Panc1 (cell line): Measurements from ENCODE around the gene CPNE6. TPM values are rescaled to one million over a fixed set of nuclear protein-coding genes. Genes with fewer than 3 reads are reported as not detected.

ENCODE experiments used
- ATAC-seq: fragments of 200-7000 bp; cut with Tn5 transposase; 2 replicates; pipeline ENCODE4 v1.9.1; 2020; ENCODE audit warnings: mild to moderate bottlenecking, moderate library complexity
- BruUV-seq: library from RNA; stranded (reverse); fragments of 400-500 nt; replicated peaks from 2 replicates; lab custom pipeline; 2021; lab: Mats Ljungman, UMichigan
- CTCF ChIA-PET: fragments of 300-600 bp; sonication (Branson Sonifier 250); formaldehyde crosslinking; loops from one replicate; lab custom pipeline; 2022; ENCODE audit warnings: antibody characterized with exemption; lab: Charles Lee
- POLR2A ChIA-PET: fragments of 300-600 bp; sonication (Branson Sonifier 250); formaldehyde crosslinking; loops from one replicate; lab custom pipeline; 2022; ENCODE audit warnings: antibody characterized with exemption; lab: Charles Lee
- DNase-seq: peaks from one replicate; pipeline ENCODE4 v3.0.0-alpha.2; 2010; ENCODE audit warnings: low read depth, low spot score
- H3K27ac ChIP-seq: 2 replicates; pipeline ENCODE4 v1.5.1; 2011; ENCODE audit warnings: mild to moderate bottlenecking, low read length, inconsistent platforms
- H3K27me3 ChIP-seq: fragments of 200-500 bp; sonication (Bioruptor generic); 2 replicates; pipeline ENCODE4 v1.6.0; 2014; ENCODE audit warnings: low read length, inconsistent platforms; ENCODE audit not compliant: control insufficient read depth, insufficient read depth
- H3K36me3 ChIP-seq: fragments of 200-500 bp; sonication (Bioruptor generic); 2 replicates; pipeline ENCODE4 v1.5.1; 2014; ENCODE audit warnings: inconsistent platforms, mild to moderate bottlenecking, low read length, moderate library complexity; ENCODE audit not compliant: control insufficient read depth, insufficient read depth
- H3K4me1 ChIP-seq: 2 replicates; pipeline ENCODE4 v1.5.1; 2011; ENCODE audit warnings: inconsistent platforms, mild to moderate bottlenecking, low read length, moderate library complexity; ENCODE audit not compliant: control insufficient read depth, insufficient read depth
- H3K4me3 ChIP-seq, 2 experiments: 2 replicates each; pipeline ENCODE4 v1.5.1; 2011 to 2012; ENCODE audit warnings: low read depth in 2 of 2, low read length in 2 of 2, mild to moderate bottlenecking in 2 of 2, inconsistent platforms in 1 of 2, moderate library complexity in 1 of 2
- H3K9me3 ChIP-seq: fragments of 200-500 bp; sonication (Bioruptor generic); 2 replicates; pipeline ENCODE4 v1.5.1; 2014; ENCODE audit warnings: low read depth, mild to moderate bottlenecking, inconsistent platforms, low read length, moderate library complexity; ENCODE audit not compliant: control insufficient read depth, insufficient read depth
- POLR2AphosphoS5 ChIP-seq: IDR thresholded peaks from 2 replicates; pipeline ENCODE4 v1.6.1; 2012; ENCODE audit warnings: mild to moderate bottlenecking, low read depth, low read length, moderate library complexity
- SIN3A ChIP-seq: IDR thresholded peaks from 2 replicates; pipeline ENCODE4 v1.6.1; 2012; ENCODE audit warnings: low read depth, mild to moderate bottlenecking, low read length, moderate library complexity, borderline replicate concordance; ENCODE audit not compliant: insufficient read depth
- TCF7L2 ChIP-seq: IDR thresholded peaks from 2 replicates; pipeline ENCODE4 v1.6.1; 2011; ENCODE audit warnings: mild to moderate bottlenecking, low read depth, low read length, inconsistent platforms
- in situ Hi-C: cut with HindIII; loops from 2 replicates; pipeline ENCODE4 v1.10.0; 2016; ENCODE audit warnings: low sequenced_read_pairs, low pct_unique_long_range_greater_than_20kb
- intact Hi-C: fragments of 100-400 bp; cut with micrococcal nuclease; formaldehyde crosslinking; loops from one replicate; pipeline ENCODE4 v1.10.0; 2022; ENCODE audit not compliant: unreplicated experiment
- total RNA-seq: library from RNA; stranded (reverse); gene quantifications from one replicate; pipeline ENCODE4 v1.2.1, GENCODE V29; 2021; ENCODE audit not compliant: unreplicated experiment
- TF ChIP-seq, protein P1 (sequence below): fragments of 450-650 bp; IDR thresholded peaks from 2 replicates; pipeline ENCODE4 v1.5.1; 2017; ENCODE audit warnings: mild to moderate bottlenecking
- TF ChIP-seq, protein P2 (sequence below), 2 experiments: IDR thresholded peaks; 2 replicates each; pipeline ENCODE4 v1.6.1; 2011 to 2012; ENCODE audit warnings: low read depth in 2 of 2, control low read depth in 1 of 2, low read length in 1 of 2, mild to moderate bottlenecking in 1 of 2, moderate library complexity in 1 of 2; ENCODE audit not compliant: insufficient read depth in 1 of 2

The CPNE6 gene
- total RNA-seq, 1 experiment from 2014 or later = not detected

DNA sequence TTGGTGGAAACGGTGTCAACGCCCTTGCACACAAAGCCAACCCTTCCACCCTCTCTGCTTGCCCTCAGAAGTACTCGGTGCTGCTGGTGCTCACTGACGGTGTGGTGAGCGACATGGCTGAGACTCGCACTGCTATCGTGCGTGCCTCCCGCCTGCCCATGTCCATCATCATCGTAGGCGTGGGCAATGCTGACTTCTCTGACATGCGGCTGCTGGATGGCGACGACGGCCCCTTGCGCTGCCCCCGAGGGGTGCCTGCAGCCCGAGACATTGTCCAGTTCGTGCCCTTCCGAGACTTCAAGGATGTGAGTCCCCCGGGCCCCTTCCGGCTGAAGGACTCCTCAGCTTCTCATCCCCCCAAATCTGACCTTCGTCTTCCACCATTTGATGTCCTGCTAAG lies 5.7 kb downstream of the CPNE6 start:
- in situ Hi-C loops (no loop called here), intact Hi-C loops (no loop called here)
- H3K36me3 ChIP-seq = no peaks in the 10 kb centered on the region; the same call in 1 of the 2 replicates
- no peak for DNase-seq
- POLR2A ChIA-PET = no interaction called here
- H3K4me1 ChIP-seq = peaks cover 9% of the 10 kb centered on the region; the same call in 1 of the 2 replicates
- H3K27ac ChIP-seq = no peak overlapping the region
- no peaks in the 10 kb centered on the region for H3K9me3 ChIP-seq
- BruUV-seq = no TSS peak
- no peaks in the 10 kb centered on the region for H3K27me3 ChIP-seq
- TF ChIP-seq, protein P1, sequence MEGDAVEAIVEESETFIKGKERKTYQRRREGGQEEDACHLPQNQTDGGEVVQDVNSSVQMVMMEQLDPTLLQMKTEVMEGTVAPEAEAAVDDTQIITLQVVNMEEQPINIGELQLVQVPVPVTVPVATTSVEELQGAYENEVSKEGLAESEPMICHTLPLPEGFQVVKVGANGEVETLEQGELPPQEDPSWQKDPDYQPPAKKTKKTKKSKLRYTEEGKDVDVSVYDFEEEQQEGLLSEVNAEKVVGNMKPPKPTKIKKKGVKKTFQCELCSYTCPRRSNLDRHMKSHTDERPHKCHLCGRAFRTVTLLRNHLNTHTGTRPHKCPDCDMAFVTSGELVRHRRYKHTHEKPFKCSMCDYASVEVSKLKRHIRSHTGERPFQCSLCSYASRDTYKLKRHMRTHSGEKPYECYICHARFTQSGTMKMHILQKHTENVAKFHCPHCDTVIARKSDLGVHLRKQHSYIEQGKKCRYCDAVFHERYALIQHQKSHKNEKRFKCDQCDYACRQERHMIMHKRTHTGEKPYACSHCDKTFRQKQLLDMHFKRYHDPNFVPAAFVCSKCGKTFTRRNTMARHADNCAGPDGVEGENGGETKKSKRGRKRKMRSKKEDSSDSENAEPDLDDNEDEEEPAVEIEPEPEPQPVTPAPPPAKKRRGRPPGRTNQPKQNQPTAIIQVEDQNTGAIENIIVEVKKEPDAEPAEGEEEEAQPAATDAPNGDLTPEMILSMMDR = no peak
- TF ChIP-seq, protein P2, sequence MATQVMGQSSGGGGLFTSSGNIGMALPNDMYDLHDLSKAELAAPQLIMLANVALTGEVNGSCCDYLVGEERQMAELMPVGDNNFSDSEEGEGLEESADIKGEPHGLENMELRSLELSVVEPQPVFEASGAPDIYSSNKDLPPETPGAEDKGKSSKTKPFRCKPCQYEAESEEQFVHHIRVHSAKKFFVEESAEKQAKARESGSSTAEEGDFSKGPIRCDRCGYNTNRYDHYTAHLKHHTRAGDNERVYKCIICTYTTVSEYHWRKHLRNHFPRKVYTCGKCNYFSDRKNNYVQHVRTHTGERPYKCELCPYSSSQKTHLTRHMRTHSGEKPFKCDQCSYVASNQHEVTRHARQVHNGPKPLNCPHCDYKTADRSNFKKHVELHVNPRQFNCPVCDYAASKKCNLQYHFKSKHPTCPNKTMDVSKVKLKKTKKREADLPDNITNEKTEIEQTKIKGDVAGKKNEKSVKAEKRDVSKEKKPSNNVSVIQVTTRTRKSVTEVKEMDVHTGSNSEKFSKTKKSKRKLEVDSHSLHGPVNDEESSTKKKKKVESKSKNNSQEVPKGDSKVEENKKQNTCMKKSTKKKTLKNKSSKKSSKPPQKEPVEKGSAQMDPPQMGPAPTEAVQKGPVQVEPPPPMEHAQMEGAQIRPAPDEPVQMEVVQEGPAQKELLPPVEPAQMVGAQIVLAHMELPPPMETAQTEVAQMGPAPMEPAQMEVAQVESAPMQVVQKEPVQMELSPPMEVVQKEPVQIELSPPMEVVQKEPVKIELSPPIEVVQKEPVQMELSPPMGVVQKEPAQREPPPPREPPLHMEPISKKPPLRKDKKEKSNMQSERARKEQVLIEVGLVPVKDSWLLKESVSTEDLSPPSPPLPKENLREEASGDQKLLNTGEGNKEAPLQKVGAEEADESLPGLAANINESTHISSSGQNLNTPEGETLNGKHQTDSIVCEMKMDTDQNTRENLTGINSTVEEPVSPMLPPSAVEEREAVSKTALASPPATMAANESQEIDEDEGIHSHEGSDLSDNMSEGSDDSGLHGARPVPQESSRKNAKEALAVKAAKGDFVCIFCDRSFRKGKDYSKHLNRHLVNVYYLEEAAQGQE (IDR thresholded peaks at IDR 0.05; ENCODE audit: insufficient read depth in 1 of 2, low read depth in 2 of 2, low read length in 1 of 2) = no peak
- TF ChIP-seq TCF7L2 = no peak
- TF ChIP-seq SIN3A = no peak
- no peak for TF ChIP-seq POLR2AphosphoS5
- no peak for ATAC-seq
- no peak overlapping the region for H3K4me3 ChIP-seq
- CTCF ChIA-PET = interaction anchor here (1.1 kb wide), 1 partner anchor 19 kb away, joined by 3 read pairs; no protein-coding TSS in a partner anchor

DNA sequence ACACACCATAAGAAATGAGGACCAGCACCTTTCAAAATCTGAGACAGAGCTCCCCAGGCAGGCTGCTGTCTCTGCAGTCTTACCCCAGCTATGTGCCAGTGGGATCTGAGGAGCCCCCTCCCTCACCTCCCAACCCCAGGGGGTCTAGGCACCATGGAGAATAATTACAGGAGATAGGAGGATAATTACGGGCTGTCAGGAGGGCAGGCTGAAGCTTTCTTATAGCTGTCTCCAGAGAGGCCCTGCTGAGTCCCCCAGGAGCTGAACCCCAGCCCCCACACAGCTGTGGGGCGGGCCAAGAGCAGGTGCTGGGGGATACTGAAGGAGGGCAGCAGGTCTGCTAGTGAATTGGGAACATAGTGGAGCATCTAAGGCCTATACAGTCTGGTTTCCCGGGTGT lies 6.8 kb downstream of the CPNE6 start:
- no peak for DNase-seq
- intact Hi-C loops (no loop called here), in situ Hi-C loops (no loop called here)
- H3K27me3 ChIP-seq = no peaks in the 10 kb centered on the region
- H3K4me3 ChIP-seq = no peak overlapping the region
- ChIA-PET CTCF (no interaction called here), POLR2A (no interaction called here)
- H3K4me1 ChIP-seq = peaks cover 9% of the 10 kb centered on the region; the same call in 1 of the 2 replicates
- ATAC-seq = no peak
- TF ChIP-seq, protein P1 = no peak
- no peak for TF ChIP-seq SIN3A
- TF ChIP-seq POLR2AphosphoS5 = no peak
- TF ChIP-seq, protein P2 (IDR thresholded peaks at IDR 0.05; ENCODE audit: insufficient read depth in 1 of 2, low read depth in 2 of 2, low read length in 1 of 2) = no peak
- TF ChIP-seq TCF7L2 = no peak
- no peaks in the 10 kb centered on the region for H3K9me3 ChIP-seq
- no peak overlapping the region for H3K27ac ChIP-seq
- BruUV-seq = no TSS peak
- H3K36me3 ChIP-seq = no peaks in the 10 kb centered on the region; the same call in 1 of the 2 replicates
